ENCODE results near the gene POTEI.
"Not testable (repeated sequence)": the region's sequence is repeated elsewhere in the genome, so short reads cannot be mapped to it uniquely, and the experiment has no call there.

DNA sequence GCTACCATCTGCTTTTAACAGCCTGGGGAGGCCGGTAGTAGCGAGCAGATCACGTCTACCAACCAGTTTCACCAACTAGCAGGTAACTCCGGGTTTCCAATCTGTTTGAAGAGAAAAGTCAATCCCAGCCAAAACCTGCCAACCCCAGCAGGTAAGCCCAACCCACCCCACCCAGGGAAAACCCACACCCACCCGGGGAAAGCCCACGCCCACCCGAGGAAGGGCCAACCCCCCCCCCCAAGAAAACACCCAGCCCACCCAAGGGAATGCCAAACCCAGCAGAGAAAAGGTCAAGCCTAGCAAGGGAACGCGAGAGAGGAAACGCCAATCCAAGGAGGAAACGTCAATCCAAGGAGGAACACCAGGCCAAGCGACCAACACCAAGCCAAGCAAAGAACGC, at the start of gene POTEI:
- not testable (repeated sequence) for TF ChIP-seq MEF2A (IDR thresholded peaks at IDR 0.05; ENCODE audit: borderline replicate concordance, low read depth); CHD2 (IDR thresholded peaks at IDR 0.05; ENCODE audit: low read length, partially characterized antibody); NFIC (IDR thresholded peaks at IDR 0.05; ENCODE audit: borderline replicate concordance); EP300 (IDR thresholded peaks at IDR 0.05; ENCODE audit: borderline replicate concordance in 1 of 2, low read depth in 1 of 2, low read length in 1 of 2); GATA2 (CRISPR knock-in tag; IDR thresholded peaks at IDR 0.05); POLR2AphosphoS5 (IDR thresholded peaks at IDR 0.05; ENCODE audit: low read depth, low read length)
- TF ChIP-seq, protein P1, sequence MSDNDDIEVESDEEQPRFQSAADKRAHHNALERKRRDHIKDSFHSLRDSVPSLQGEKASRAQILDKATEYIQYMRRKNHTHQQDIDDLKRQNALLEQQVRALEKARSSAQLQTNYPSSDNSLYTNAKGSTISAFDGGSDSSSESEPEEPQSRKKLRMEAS (IDR thresholded peaks at IDR 0.05; ENCODE audit: low read depth): not testable (repeated sequence)
- TF ChIP-seq, protein P2, sequence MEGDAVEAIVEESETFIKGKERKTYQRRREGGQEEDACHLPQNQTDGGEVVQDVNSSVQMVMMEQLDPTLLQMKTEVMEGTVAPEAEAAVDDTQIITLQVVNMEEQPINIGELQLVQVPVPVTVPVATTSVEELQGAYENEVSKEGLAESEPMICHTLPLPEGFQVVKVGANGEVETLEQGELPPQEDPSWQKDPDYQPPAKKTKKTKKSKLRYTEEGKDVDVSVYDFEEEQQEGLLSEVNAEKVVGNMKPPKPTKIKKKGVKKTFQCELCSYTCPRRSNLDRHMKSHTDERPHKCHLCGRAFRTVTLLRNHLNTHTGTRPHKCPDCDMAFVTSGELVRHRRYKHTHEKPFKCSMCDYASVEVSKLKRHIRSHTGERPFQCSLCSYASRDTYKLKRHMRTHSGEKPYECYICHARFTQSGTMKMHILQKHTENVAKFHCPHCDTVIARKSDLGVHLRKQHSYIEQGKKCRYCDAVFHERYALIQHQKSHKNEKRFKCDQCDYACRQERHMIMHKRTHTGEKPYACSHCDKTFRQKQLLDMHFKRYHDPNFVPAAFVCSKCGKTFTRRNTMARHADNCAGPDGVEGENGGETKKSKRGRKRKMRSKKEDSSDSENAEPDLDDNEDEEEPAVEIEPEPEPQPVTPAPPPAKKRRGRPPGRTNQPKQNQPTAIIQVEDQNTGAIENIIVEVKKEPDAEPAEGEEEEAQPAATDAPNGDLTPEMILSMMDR (IDR thresholded peaks at IDR 0.05): not testable (repeated sequence)
- TF ChIP-seq, protein P3, sequence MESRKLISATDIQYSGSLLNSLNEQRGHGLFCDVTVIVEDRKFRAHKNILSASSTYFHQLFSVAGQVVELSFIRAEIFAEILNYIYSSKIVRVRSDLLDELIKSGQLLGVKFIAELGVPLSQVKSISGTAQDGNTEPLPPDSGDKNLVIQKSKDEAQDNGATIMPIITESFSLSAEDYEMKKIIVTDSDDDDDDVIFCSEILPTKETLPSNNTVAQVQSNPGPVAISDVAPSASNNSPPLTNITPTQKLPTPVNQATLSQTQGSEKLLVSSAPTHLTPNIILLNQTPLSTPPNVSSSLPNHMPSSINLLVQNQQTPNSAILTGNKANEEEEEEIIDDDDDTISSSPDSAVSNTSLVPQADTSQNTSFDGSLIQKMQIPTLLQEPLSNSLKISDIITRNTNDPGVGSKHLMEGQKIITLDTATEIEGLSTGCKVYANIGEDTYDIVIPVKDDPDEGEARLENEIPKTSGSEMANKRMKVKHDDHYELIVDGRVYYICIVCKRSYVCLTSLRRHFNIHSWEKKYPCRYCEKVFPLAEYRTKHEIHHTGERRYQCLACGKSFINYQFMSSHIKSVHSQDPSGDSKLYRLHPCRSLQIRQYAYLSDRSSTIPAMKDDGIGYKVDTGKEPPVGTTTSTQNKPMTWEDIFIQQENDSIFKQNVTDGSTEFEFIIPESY (IDR thresholded peaks at IDR 0.05; ENCODE audit: borderline replicate concordance, low read depth): not testable (repeated sequence)

Measured in SK-N-SH (cell line).